Upper lobe of left lung (tissue), 4 donors: ENCODE results near the gene OBSCN.

Experiments used
- CTCF ChIP-seq, 6 experiments: fragments of 450-650 bp in 4 of 6; fragments of 200-600 bp in 2 of 6; sonication (generic) in 2 of 6; IDR thresholded peaks; one replicate each; pipeline ENCODE4 v1.5.1; 2016 to 2019; ENCODE audit warnings: antibody characterized with exemption in 6 of 6
- POLR2AphosphoS5 ChIP-seq, 2 donors: sonication (generic); formaldehyde crosslinking; IDR thresholded peaks; one replicate each; pipeline ENCODE4 v1.5.1; 2017; ENCODE audit warnings: antibody characterized with exemption in 2 of 2

GRCh38 chr1:228411548-228412430 is 203.9 kb downstream of the OBSCN start:
- TF ChIP-seq POLR2AphosphoS5 (IDR thresholded peaks at IDR 0.05) (no peak), CTCF (IDR thresholded peaks at IDR 0.05) (no peak)
